AG09309 (cell line): ENCODE data around the gene DUSP22.

Experiments
- DNase-seq: peaks from one replicate; pipeline ENCODE4 v3.0.0-alpha.2; 2010; ENCODE audit warnings: low read depth
- H3K4me3 ChIP-seq: 2 replicates; pipeline ENCODE4 v1.5.1; 2011; ENCODE audit warnings: mild to moderate bottlenecking, low read depth, low read length, moderate library complexity; ENCODE audit not compliant: control insufficient read depth
- TF ChIP-seq, protein P1 (sequence below): IDR thresholded peaks from 2 replicates; pipeline ENCODE4 v1.5.1; 2011; ENCODE audit warnings: mild to moderate bottlenecking, low read depth, low read length, inconsistent platforms; ENCODE audit not compliant: insufficient read depth, control insufficient read depth; ENCODE audit errors: missing control alignments

Gene DUSP22

GRCh38 chr6:315226-315625 lies 22.9 kb downstream of the DUSP22 start:
- DNase-seq, result no peak
- TF ChIP-seq, protein P1, sequence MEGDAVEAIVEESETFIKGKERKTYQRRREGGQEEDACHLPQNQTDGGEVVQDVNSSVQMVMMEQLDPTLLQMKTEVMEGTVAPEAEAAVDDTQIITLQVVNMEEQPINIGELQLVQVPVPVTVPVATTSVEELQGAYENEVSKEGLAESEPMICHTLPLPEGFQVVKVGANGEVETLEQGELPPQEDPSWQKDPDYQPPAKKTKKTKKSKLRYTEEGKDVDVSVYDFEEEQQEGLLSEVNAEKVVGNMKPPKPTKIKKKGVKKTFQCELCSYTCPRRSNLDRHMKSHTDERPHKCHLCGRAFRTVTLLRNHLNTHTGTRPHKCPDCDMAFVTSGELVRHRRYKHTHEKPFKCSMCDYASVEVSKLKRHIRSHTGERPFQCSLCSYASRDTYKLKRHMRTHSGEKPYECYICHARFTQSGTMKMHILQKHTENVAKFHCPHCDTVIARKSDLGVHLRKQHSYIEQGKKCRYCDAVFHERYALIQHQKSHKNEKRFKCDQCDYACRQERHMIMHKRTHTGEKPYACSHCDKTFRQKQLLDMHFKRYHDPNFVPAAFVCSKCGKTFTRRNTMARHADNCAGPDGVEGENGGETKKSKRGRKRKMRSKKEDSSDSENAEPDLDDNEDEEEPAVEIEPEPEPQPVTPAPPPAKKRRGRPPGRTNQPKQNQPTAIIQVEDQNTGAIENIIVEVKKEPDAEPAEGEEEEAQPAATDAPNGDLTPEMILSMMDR, result no peak

GRCh38 chr6:315921-316752 lies 23.9 kb downstream of the DUSP22 start:
- TF ChIP-seq, protein P1, result no peak
- no peak overlapping the region for H3K4me3 ChIP-seq
- DNase-seq, result no peak

More at GRCh38 chr6:315226-315625, 22.9 kb downstream of the DUSP22 start:
- H3K4me3 ChIP-seq, result no peak overlapping the region

DNA sequence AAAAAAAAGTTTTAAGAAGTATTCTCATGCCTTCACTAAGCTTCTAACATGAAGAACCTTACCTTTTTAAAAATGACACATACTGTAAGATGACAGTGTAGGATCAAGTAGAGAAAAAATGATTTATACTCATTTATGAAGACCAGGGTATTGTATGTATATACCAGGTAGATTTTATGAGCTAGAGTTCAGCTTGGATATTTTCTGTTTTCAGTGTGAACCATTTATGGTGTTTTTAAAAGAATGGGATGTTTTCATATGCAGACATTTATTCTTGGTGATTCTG lies 24.4 kb downstream of the DUSP22 start:
- TF ChIP-seq, protein P1, result no peak
- no peak for DNase-seq
- H3K4me3 ChIP-seq, result no peak overlapping the region

GRCh38 chr6:317060-317447 lies 24.8 kb downstream of the DUSP22 start:
- no peak overlapping the region for H3K4me3 ChIP-seq
- TF ChIP-seq, protein P1, result no peak
- no peak for DNase-seq

DNA sequence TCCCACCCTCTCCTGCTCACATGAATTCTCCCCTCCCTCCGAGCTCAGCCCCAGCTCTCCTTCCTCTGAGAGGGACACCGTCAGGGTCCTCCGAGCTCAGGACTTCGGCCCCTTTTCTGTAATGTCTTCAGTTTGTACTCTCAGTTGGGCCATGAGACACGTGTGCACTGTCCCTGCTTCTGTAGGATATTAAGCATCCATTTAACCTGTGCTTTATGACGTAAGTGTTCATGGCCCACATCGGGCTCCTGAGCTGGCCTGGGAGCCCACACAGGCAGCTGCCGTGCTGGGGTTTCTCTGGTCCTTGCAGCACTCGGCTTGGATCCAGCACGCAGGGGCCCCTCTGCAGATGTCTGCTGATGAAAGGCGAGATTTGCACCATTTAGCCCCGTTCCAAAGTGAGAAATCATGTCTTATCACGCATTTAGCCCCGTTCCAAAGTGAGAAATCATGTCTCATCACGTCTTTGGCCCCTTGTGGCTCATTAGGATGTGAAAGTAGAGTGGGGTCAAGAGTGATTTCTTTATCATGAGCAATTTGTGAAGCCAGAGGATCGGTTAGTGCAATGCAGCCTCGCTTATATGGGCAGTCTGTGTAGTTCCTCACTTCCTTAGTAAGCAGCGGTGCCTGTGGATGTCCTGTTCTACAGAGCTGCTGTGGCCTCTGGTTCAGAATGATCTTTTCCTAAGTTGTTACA lies 25.3 kb downstream of the DUSP22 start:
- TF ChIP-seq, protein P1, result no peak
- DNase-seq, result no peak
- no peak overlapping the region for H3K4me3 ChIP-seq

DNA sequence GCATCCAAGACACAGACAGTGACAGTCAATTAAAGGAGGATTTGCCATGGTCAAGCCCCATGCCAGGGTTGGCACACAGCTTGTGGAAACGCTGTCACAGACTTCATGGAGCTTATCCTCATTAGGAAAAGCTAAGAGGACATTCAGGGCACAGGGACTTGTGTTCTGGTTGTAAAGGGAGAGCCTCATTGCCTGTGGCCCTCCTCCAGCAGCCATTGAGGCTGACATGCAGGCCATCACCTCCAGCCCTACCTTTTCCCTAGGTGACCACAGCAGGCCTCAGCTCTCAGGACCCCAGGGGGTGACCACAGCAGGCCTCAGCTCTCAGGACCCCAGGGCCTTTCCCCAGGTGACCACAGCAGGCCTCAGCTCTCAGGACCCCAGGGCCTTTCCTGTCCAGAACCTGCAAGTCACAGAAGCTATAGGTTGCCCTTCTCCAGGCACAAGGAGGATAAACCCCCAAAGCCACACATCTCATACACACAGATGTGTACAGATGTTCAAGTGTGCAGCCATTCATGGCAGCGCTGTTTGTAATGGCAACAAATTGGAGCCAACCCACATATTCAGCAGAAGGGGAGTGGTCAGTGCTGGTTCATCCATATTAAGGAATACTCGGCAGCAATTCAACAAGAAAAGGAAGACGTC lies 26.1 kb downstream of the DUSP22 start:
- TF ChIP-seq, protein P1, result no peak
- H3K4me3 ChIP-seq, result no peak overlapping the region
- no peak for DNase-seq
